H9 (cell line): Measurements from ENCODE around the gene CORO7. TPM values are rescaled to one million over a fixed set of nuclear protein-coding genes. Genes with fewer than 3 reads are reported as not detected.

ENCODE experiments used
- DNase-seq: peaks from one replicate; pipeline ENCODE4 v3.0.0-alpha.2; 2017
- H2AFZ ChIP-seq: one replicate; pipeline ENCODE4 v1.6.1; 2013; ENCODE audit warnings: mild to moderate bottlenecking, low read length, control low read depth, moderate library complexity
- H2AK5ac ChIP-seq: 2 replicates; pipeline ENCODE4 v1.6.1; 2013; ENCODE audit warnings: low read length, control low read depth, mixed read lengths; ENCODE audit not compliant: insufficient read length
- H2BK120ac ChIP-seq: one replicate; pipeline ENCODE4 v1.6.1; 2013; ENCODE audit warnings: low read depth, mild to moderate bottlenecking, low read length, control low read depth, inconsistent platforms; ENCODE audit not compliant: poor library complexity, severe bottlenecking
- H2BK12ac ChIP-seq: 2 replicates; pipeline ENCODE4 v1.6.1; 2013; ENCODE audit warnings: low read length, control low read depth, mixed read lengths, low read depth; ENCODE audit not compliant: insufficient read length
- H2BK15ac ChIP-seq: 2 replicates; pipeline ENCODE4 v1.6.1; 2013; ENCODE audit warnings: low read depth, low read length, control low read depth
- H2BK20ac ChIP-seq: one replicate; pipeline ENCODE4 v1.6.1; 2013; ENCODE audit warnings: low read depth, mild to moderate bottlenecking, low read length, control low read depth, inconsistent platforms; ENCODE audit not compliant: poor library complexity, severe bottlenecking
- H2BK5ac ChIP-seq: 2 replicates; pipeline ENCODE4 v1.6.1; 2013; ENCODE audit warnings: low read length, control low read depth, mixed read lengths; ENCODE audit not compliant: insufficient read length
- H3K14ac ChIP-seq: 2 replicates; pipeline ENCODE4 v1.6.1; 2013; ENCODE audit warnings: low read length, control low read depth; ENCODE audit not compliant: insufficient read depth
- H3K18ac ChIP-seq: 2 replicates; pipeline ENCODE4 v1.6.1; 2013; ENCODE audit warnings: low read depth, mild to moderate bottlenecking, mixed read lengths, low read length, control low read depth; ENCODE audit not compliant: insufficient read length
- H3K23ac ChIP-seq: 2 replicates; pipeline ENCODE4 v1.6.1; 2013; ENCODE audit warnings: low read length, control low read depth, mixed read lengths, low read depth; ENCODE audit not compliant: insufficient read length
- H3K23me2 ChIP-seq: 2 replicates; pipeline ENCODE4 v1.6.1; 2013; ENCODE audit warnings: low read depth, mild to moderate bottlenecking, mixed read lengths, low read length, control low read depth; ENCODE audit not compliant: insufficient read length, poor library complexity, severe bottlenecking
- H3K27ac ChIP-seq: 2 replicates; pipeline ENCODE4 v1.5.1; 2013; ENCODE audit warnings: low read length, control low read depth, mixed read lengths, low read depth; ENCODE audit not compliant: insufficient read length
- H3K27me3 ChIP-seq: 2 replicates; pipeline ENCODE4 v1.6.1; 2013; ENCODE audit warnings: low read length, control low read depth, inconsistent platforms; ENCODE audit not compliant: insufficient read depth
- H3K4ac ChIP-seq: 2 replicates; pipeline ENCODE4 v1.6.1; 2013; ENCODE audit warnings: low read depth, mild to moderate bottlenecking, control low read depth, inconsistent platforms, low read length, moderate library complexity
- H3K4me1 ChIP-seq: 2 replicates; pipeline ENCODE4 v1.6.1; 2013; ENCODE audit warnings: low read length, control low read depth, inconsistent platforms; ENCODE audit not compliant: insufficient read depth
- H3K4me2 ChIP-seq: 2 replicates; pipeline ENCODE4 v1.6.1; 2013; ENCODE audit warnings: low read length, control low read depth, mixed read lengths; ENCODE audit not compliant: insufficient read length, insufficient read depth
- H3K56ac ChIP-seq: 2 replicates; pipeline ENCODE4 v1.6.1; 2013; ENCODE audit warnings: low read depth, mild to moderate bottlenecking, mixed read lengths, low read length, control low read depth; ENCODE audit not compliant: insufficient read length
- H3K79me1 ChIP-seq: 2 replicates; pipeline ENCODE4 v1.6.1; 2013; ENCODE audit warnings: low read depth, mild to moderate bottlenecking, moderate library complexity, low read length, control low read depth, inconsistent platforms; ENCODE audit not compliant: insufficient read depth, poor library complexity, severe bottlenecking
- H3K79me2 ChIP-seq: 2 replicates; pipeline ENCODE4 v1.6.1; 2013; ENCODE audit warnings: low read length, control low read depth, inconsistent platforms; ENCODE audit not compliant: insufficient read depth
- H3K9ac ChIP-seq: 2 replicates; pipeline ENCODE4 v1.6.1; 2013; ENCODE audit warnings: low read length, control low read depth, mixed read lengths; ENCODE audit not compliant: insufficient read length; ENCODE audit errors: extremely low read depth
- H3K9me3 ChIP-seq: one replicate; pipeline ENCODE4 v1.6.1; 2013; ENCODE audit warnings: low read depth, low read length, inconsistent platforms; ENCODE audit not compliant: control insufficient read depth
- H3T11ph ChIP-seq: one replicate; pipeline ENCODE4 v1.6.1; 2013; ENCODE audit warnings: mild to moderate bottlenecking, low read length, control low read depth, inconsistent platforms
- H4K20me1 ChIP-seq: one replicate; pipeline ENCODE4 v1.6.1; 2013; ENCODE audit not compliant: control insufficient read depth, insufficient read length, insufficient read depth
- H4K5ac ChIP-seq: 2 replicates; pipeline ENCODE4 v1.6.1; 2013; ENCODE audit warnings: low read depth, mild to moderate bottlenecking, mixed read lengths, low read length, control low read depth; ENCODE audit not compliant: insufficient read length
- H4K8ac ChIP-seq: replicated peaks from 2 replicates; pipeline ENCODE4 v1.6.1; 2013; ENCODE audit warnings: low read length, control low read depth, mixed read lengths, low read depth; ENCODE audit not compliant: insufficient read length
- H4K91ac ChIP-seq: 2 replicates; pipeline ENCODE4 v1.6.1; 2013; ENCODE audit warnings: low read depth, mild to moderate bottlenecking, moderate library complexity, mixed read lengths, low read length, control low read depth; ENCODE audit not compliant: insufficient read length
- H3K27ac Mint-ChIP-seq, 3 experiments: 2 replicates in 2 of 3; 3 replicates in 1 of 3; pipeline ENCODE4 v1.8.0; 2020 to 2021; ENCODE audit warnings: mixed read lengths in 3 of 3, mild to moderate bottlenecking in 1 of 3, moderate library complexity in 1 of 3
- H3K27me3 Mint-ChIP-seq: 2 replicates; pipeline ENCODE4 v1.8.0; 2021; ENCODE audit warnings: low read depth, mild to moderate bottlenecking, moderate library complexity, mixed read lengths
- H3K36me3 Mint-ChIP-seq, 3 experiments: 2 replicates in 2 of 3; 3 replicates in 1 of 3; pipeline ENCODE4 v1.8.0; 2020 to 2021; ENCODE audit warnings: low read depth in 3 of 3, mixed read lengths in 3 of 3; ENCODE audit not compliant: insufficient read depth in 1 of 3
- H3K4me1 Mint-ChIP-seq, 2 experiments: 2 replicates each; pipeline ENCODE4 v1.8.0; 2020; ENCODE audit warnings: mixed read lengths in 2 of 2
- H3K4me3 Mint-ChIP-seq, 2 experiments: 2 replicates in 1 of 2; 3 replicates in 1 of 2; pipeline ENCODE4 v1.8.0; 2020 to 2021; ENCODE audit warnings: mild to moderate bottlenecking in 2 of 2, mixed read lengths in 2 of 2, moderate library complexity in 1 of 2
- H3K9me3 Mint-ChIP-seq, 2 experiments: 2 replicates in 1 of 2; 3 replicates in 1 of 2; pipeline ENCODE4 v1.8.0; 2020; ENCODE audit warnings: mild to moderate bottlenecking in 2 of 2, mixed read lengths in 2 of 2, moderate library complexity in 1 of 2
- CTCF ChIP-seq: fragments of 200-600 bp; sonication (generic); conservative IDR thresholded peaks from 3 replicates; pipeline ENCODE4 v1.8.0; 2021; ENCODE audit warnings: antibody characterized with exemption, mild to moderate bottlenecking
- WGBS: extraction: QIAGEN DNeasy Blood & Tissue Kit; methylation state at CpG from one replicate; pipeline ENCODE4 v1.1.7; 2013; ENCODE audit warnings: missing lambda C conversion rate, low lambda C conversion rate, mixed read lengths; ENCODE audit not compliant: insufficient read length; ENCODE audit errors: extremely low coverage; 5-methylcytosine and 5-hydroxymethylcytosine counted together
- total RNA-seq: library from RNA; stranded (reverse); gene quantifications from 2 replicates; pipeline ENCODE4 v1.2.1, GENCODE V29; 2021

The CORO7 gene
- total RNA-seq, 1 experiment from 2014 or later, result 38.4 TPM

- no peak for DNase-seq
- H2BK120ac ChIP-seq, result no peak overlapping the region
- H3K23ac ChIP-seq, result no peak overlapping the region
- H3K9me3 ChIP-seq, result no peaks in the 10 kb centered on the region
- H2BK20ac ChIP-seq, result no peak overlapping the region
- H4K20me1 ChIP-seq, result no peaks in the 10 kb centered on the region
- H2BK12ac ChIP-seq, result no peak overlapping the region
- H3K79me2 ChIP-seq, result peaks cover 3% of the 10 kb centered on the region; the same call in 1 of the 2 replicates
- H3K9ac ChIP-seq, result no peak overlapping the region
- no peak overlapping the region for H3K56ac ChIP-seq
- H3K4me1 Mint-ChIP-seq, result peaks cover 9 to 18% of the 10 kb centered on the region in 2 experiments
- no peaks in the 10 kb centered on the region for H3K27me3 ChIP-seq
- H3K36me3 Mint-ChIP-seq, result no peaks in the 10 kb centered on the region
- no peak overlapping the region for H3K27ac ChIP-seq
- H3K79me1 ChIP-seq, result no peaks in the 10 kb centered on the region
- no peak overlapping the region for H3K27ac Mint-ChIP-seq
- no peak overlapping the region for H3K14ac ChIP-seq
- no peak overlapping the region for H2BK5ac ChIP-seq
- no peak overlapping the region for H4K8ac ChIP-seq
- H4K91ac ChIP-seq, result no peak overlapping the region
- no peak overlapping the region for H2AK5ac ChIP-seq
- no peak for TF ChIP-seq CTCF
- no peak overlapping the region for H2AFZ ChIP-seq
- no peak overlapping the region for H3K4me3 Mint-ChIP-seq
- H3K18ac ChIP-seq, result no peak overlapping the region
- H3K4me2 ChIP-seq, result no peak overlapping the region
- H4K5ac ChIP-seq, result no peak overlapping the region
- no peak overlapping the region for H3T11ph ChIP-seq
- peaks cover 4% of the 10 kb centered on the region for H3K23me2 ChIP-seq
- H2BK15ac ChIP-seq, result no peak overlapping the region
- no peak overlapping the region for H3K4ac ChIP-seq
- H3K27me3 Mint-ChIP-seq, result no peaks in the 10 kb centered on the region
- peaks cover 3% of the 10 kb centered on the region; the same call in 1 of the 2 replicates for H3K4me1 ChIP-seq
- whole genome bisulfite sequencing, result no CpG with 5 or more reads among the region's 6 CpGs
- H3K9me3 Mint-ChIP-seq, result no peaks in the 10 kb centered on the region
Measured at GRCh38 chr16:4325253-4325758, 91.1 kb downstream of the CORO7 start.
